Right renal cortex interstitium (tissue), 3 donors: ENCODE data around the gene CTNND2. TPM values are rescaled to one million over a fixed set of nuclear protein-coding genes. Genes with fewer than 3 reads are reported as not detected.

ENCODE experiments used
- DNase-seq, 3 donors: peaks; one replicate each; pipeline ENCODE4 v3.0.0-alpha.2; 2013; ENCODE audit warnings: low read depth in 3 of 3, low spot score in 2 of 3
- polyA plus RNA-seq, 3 donors: library from polyadenylated mRNA; unstranded; fragments of 120-200 nt; gene quantifications; one replicate each; pipeline ENCODE4 v1.2.1, GENCODE V29; 2013; ENCODE audit not compliant: insufficient read length in 3 of 3

CTNND2 gene
- polyA plus RNA-seq, 3 donors: 2.1 to 2.3 (median 2.1) TPM

- no peak for DNase-seq
These were observed 304.7 kb downstream of the CTNND2 start for GRCh38 chr5:11599499-11599898.

GRCh38 chr5:11596657-11597071, 307.6 kb downstream of the CTNND2 start:
- DNase-seq: no peak

GRCh38 chr5:11596185-11596584, 308.1 kb downstream of the CTNND2 start:
- DNase-seq: no peak

DNA sequence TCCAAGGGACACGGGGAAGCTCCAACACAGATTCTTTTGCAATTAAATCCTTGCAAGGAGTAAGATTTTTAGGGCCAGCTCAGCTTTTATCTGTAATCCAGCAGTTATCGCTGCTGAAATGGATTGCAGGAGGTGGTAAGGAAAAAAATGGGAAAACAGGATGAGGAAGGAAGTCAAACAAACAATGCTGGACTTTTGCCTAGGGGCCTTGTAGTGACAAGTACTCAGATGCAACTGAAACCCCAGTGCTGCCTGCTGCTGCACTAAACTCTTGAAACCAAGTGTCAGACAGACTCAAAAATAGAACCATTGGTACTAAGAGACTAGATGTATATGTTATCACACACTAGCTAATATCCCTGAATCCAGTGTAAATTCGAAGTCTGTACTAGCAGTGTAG, 309.2 kb downstream of the CTNND2 start:
- no peak for DNase-seq

GRCh38 chr5:11594021-11594420, 310.2 kb downstream of the CTNND2 start:
- no peak for DNase-seq

DNA sequence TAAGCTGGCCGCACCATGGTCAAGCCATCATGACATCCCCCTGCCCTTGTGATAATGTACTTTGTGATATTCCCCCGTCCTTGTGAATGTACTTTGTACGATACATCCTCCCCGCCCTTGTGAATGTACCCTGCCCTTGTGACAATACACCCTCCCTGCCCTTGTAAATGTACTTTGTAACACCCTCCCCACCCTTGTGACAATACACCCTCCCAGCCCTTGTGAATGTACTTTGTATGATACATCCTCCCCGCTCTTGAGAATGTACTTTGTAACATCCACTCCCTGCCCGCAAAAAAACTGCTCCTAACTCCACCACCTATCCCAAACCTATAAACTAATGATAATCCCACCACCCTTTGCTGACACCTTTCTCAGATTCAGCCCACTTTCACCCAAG, 313.8 kb downstream of the CTNND2 start:
- no peak for DNase-seq

GRCh38 chr5:11588803-11589202, 315.4 kb downstream of the CTNND2 start:
- DNase-seq: peak in 2 of 3 donors; percentile 3 to 8

- no peak for DNase-seq
These were observed 320.2 kb downstream of the CTNND2 start for GRCh38 chr5:11584017-11584416.

GRCh38 chr5:11579351-11579750, 324.9 kb downstream of the CTNND2 start:
- no peak for DNase-seq

DNA sequence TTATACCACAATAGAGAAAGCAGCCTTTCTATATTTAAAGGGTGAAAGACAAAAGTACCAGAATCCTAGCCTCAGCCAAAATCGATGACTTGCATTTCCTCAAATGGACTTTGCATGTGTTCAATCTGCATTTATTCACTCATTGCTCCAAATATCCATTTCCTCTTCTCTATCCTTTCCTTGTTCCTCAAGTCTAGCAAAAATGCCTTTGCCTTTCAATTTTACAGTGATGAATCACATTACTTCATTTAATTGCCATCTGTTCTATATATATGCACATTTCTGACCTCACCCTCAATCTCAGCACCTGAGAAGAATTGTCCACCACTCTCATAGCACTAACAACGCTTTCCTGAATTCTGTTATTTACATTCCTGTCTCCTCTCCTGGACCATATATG, 329.5 kb downstream of the CTNND2 start:
- DNase-seq: no peak

DNA sequence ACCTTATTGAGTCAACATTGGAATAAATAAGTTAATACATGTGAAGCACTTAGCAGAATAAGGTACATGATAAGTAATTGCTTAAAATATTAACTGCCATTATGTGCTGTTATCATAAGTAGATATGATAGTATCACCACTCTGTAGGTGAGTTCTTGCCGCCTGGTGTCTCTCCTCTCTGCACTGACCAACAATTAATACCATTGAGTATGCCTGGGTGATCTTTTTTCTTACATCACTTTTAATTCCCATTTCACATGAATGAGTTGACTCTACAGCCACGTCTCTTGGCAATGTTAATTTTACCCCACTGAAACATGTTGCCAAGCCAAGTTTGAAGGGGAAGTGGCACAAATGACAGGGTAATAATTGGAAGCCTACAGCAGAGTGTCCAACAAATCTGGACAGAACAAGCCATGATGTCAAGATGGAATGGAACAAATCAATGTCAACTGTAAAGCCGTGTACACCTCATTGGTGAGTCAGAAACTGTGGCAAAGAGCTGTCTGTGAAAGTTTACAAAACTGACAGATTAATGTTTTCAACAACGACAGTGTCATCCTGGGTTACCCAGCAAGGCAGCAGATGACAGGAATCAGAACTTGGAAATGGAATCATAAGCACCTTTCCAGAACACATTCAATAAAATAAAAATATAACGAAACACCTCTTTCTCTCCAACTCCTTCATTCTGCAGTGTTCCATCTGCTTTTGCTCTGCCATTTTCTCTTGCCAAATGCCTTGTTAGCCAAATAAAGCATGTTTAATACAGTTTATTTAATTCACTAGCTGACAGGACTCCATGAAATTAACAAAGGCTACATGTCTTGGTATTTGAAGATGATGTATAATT, 330.9 kb downstream of the CTNND2 start:
- DNase-seq: no peak

DNA sequence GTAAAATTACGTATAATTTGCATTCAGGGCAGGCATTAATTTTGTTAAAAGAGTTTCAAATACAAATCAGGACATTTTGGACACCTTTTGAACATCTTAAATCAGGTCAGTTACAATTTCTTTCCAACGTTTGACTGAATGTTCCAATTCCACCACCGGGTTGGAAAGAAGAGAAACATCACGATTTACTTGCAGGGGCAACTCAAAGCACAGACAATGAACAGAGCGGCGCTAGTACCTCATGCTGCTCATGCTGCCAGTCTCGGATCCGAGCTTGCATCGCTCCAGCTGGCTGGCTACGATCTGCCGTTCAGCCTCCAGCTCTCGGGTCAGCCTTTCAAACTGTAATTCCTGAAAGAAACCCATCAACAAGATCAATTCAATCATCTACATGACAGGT, 339.5 kb downstream of the CTNND2 start:
- no peak for DNase-seq

GRCh38 chr5:11563822-11564221, 340.4 kb downstream of the CTNND2 start:
- no peak for DNase-seq

DNA sequence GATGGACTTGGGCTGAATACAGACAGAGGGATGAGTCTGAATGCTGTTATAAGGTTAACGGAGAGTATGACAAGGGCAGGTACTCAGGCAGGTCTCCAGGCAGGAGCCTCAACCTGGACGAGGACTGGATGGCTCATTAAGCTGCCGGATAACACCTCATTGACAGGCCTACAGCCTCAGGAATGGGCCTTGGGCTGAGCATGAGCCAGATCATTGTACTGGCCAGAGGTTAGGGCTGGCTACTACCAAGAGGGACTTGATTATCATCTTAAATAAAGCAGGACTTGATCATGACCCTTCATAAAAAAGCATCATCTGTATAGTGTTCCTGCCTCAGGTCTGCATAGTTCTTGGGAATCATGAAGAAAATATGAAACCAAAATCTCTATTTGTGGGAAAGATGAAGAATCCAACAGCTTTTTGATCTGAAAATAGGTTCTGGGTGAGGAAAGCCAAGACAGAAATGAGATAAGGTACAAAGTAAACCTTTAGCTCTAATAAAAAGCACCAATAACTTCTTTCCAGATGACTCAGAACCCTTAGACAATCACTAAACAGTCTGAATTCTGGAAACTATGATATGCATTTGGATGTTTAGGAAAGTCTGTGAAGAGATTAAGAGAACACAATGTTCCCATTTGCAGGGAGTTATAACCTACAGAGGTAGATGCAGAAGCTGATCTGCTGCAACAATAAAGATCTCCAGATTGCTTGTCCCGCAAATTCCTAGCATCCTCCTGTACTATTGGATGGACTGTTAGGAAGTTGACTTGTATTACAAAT, 343.1 kb downstream of the CTNND2 start:
- no peak for DNase-seq

- no peak for DNase-seq
These were observed 347.2 kb downstream of the CTNND2 start for GRCh38 chr5:11557063-11557462.

- DNase-seq: no peak
These were observed 349.1 kb downstream of the CTNND2 start for GRCh38 chr5:11555171-11555570.

DNA sequence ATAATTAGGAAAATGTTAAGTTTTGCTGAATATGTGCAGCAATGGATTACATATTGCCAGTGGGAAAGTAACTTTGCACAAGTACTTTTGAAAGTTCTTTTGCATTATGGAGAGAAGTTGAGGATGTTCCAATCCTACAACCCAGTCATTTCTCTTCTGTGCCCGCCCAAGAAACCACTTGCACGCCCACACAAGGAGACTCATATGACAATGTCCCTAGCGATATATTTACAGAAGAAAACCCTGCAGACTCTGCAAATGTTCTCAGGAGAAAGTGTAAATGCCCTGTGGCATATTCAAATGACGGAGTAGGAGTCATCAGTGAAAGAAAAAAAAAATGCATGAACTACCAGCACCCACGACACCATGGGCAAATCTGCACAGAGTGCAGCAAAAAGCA, 356.5 kb downstream of the CTNND2 start:
- no peak for DNase-seq

GRCh38 chr5:11547140-11547539, 357.1 kb downstream of the CTNND2 start:
- no peak for DNase-seq

DNA sequence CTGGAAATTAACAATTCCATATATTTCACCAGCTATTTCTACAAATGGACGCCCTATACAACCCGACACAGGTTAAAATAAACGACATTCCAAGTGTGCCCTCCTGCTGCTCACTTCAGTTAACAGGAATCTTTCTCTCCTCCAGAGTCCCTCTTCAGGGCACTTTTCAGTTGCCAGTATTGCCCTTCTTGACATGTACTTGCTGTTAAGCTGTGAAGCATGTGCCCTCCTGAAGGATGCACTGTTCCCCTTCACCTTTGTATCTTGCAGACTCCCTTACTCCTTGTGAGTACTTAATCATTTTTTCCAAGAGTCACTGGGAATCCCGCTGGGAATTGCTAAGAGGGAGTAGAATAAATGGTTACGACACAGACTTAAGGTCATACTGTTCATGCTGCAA, 364.1 kb downstream of the CTNND2 start:
- no peak for DNase-seq

GRCh38 chr5:11531811-11532555, 372.3 kb downstream of the CTNND2 start:
- DNase-seq: no peak

GRCh38 chr5:11528720-11529119, 375.5 kb downstream of the CTNND2 start:
- DNase-seq: no peak
